K562 treated with DMSO at 1 percent for 24 hours (cell line): ENCODE data around the gene MEIOSIN. TPM values are rescaled to one million over a fixed set of nuclear protein-coding genes. Genes with fewer than 3 reads are reported as not detected.

ENCODE experiments used
- total RNA-seq: library from RNA; unstranded; fragments of 300-600 nt; gene quantifications from 2 replicates; pipeline ENCODE4 v1.2.3, GENCODE V29; 2022; ENCODE audit warnings: low read depth; ENCODE audit not compliant: insufficient read depth

The MEIOSIN gene
- total RNA-seq, result 1.7 and 2.8 TPM in 2 replicates

GRCh38 chr19:45733160-45733810 lies at the start of gene MEIOSIN:
TSS of gene MEIOSIN (plus strand) at chr19:45733439. CDS start at chr19:45735377, 1,938 bp downstream.

GRCh38 chr19:45691516-45692186 lies 41.6 kb upstream of the MEIOSIN start, which contains the start of gene SNRPD2:
TSS of gene SNRPD2 (minus strand) at chr19:45691953. CDS start at chr19:45691888, 65 bp downstream.

GRCh38 chr19:45692187-45693105 lies 40.8 kb upstream of the MEIOSIN start, which contains the start of gene QPCTL:
TSS of gene QPCTL (plus strand) at chr19:45692666. CDS start at chr19:45692704, 38 bp downstream.

DNA sequence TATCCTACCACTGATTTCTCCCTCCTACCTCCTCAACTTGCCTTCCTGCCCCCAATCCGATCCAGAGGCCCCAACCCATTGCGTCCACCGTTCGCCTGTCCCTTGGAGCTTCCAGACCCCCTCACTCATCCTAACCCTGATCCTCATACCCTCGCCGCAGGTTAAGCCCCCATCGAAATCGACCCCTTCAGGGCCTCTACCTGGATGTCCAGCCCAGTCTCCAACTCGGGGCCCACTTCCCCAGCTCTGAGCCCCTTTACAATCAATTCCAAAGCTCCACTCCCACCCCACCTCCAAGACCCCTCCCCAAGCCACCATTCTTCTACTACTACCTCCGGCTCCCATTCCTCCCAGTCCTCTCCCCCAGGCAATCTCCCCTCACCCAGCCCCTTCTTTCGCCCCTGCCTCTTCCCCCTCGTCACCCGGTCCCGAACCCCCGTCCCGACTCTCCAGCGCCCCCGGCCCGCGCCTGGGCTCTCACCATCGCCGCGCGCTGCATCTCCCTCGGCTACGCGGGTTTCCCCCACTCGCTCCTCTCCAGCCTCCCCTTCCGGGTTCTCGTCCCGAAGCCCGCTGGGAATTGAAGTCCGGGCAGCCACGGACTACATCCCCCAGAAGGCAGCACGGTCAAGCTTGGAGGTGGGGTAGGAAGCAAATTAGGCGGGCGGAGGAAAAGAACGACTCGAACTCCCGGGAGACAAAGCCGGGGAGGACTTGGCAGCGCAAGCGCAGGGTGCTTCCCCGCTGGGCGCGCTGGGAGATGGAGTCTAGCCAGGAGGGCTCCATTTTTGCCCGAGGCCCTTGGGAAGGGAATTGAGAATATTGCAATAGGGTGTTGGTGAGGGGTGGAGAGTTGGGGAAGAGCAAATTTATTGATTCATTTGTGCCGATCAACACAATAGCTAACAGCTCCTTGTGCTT lies 2.6 kb upstream of the MEIOSIN start, which contains the start of gene FBXO46:
Gene FBXO46 (minus strand): TSS at position 529 of the 921 bp plus-strand sequence. CDS start 17,401 bp downstream, outside the sequence.

DNA sequence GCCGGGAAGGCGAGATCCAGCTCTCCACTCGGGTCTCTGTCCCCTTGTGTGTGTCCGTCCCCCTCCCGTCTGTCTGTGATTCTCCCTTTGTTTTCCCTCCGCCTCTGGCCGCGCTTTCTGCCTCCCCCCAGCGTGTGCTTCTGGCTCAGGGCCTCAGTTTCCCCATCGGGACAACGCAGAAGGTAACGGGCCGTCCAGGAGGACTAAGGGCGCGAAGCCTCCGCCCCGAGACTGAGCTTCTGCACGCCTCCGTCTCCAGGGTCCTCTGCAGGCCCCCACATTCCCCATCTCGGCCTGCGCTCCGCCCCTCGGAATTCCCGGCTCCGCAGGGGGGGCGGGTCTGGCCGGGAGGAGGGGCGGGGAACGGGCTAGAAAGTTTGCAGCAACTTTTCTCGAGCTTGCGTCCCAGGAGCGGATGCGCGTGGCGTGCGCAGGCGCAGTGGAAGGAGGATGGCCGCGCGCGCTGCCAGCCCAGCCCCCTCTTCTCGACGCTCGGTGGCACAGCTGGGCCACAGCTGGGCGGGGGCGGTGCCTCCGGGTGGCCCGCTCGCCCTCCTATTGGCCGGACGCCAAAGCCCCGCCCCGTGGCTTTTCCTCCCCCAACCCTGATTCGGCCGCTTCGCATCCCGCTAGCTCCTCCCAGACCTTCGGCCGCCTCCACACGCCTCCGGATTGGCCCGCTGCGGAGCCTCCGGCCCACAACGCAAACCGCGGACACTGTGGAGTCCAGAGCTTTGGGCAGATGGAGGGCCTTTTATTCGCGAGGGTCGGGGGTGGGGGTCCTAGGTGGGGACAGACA lies 35.9 kb downstream of the MEIOSIN start, which contains the start of gene SIX5:
Gene SIX5 (minus strand): TSS at position 269 of the 799 bp plus-strand sequence. CDS start 408 bp downstream, outside the sequence.

DNA sequence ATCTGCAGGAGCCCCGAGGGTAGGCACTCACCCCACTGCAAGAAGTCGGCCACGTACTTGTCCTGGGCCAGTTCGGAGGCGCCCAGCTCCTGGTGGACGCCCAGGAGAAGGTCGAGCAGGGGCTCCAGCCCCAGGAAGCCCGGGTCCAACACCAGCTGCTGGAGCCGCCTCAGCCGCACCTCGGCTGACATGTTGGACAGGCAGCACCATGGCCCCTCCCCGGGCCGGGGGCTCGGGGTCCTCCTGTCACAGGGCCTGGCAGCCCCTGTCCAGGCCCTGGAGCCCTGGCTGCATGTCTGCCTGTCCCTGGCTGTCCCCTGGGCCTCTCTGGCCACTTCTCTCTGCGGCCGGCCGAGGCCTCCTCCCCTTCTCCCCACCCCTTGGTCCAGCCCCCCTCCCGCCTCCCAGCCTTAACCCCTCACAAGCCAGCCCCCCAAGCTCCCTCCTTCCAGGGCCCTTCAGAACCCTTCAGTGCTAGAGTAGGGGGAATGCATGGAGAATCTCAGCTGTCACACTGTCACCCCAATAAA lies 49.0 kb downstream of the MEIOSIN start, which contains the start of gene DMPK:
Gene DMPK (minus strand): TSS at position 329 of the 530 bp plus-strand sequence. CDS start 138 bp downstream, at position 191.

GRCh38 chr19:45792470-45793177 lies 59.4 kb downstream of the MEIOSIN start, which contains the start of gene DMWD:
TSS of gene DMWD (minus strand) at chr19:45792845. CDS start at chr19:45792756, 89 bp downstream.

Other genes with a start within 250 kb of the MEIOSIN start
- gene RTN2, start 236.4 kb upstream of the MEIOSIN start, total RNA-seq, result 99.4 and 105 TPM in 2 replicates
- gene PPM1N, start 235.0 kb upstream of the MEIOSIN start, total RNA-seq, result 12.0 and 14.6 TPM in 2 replicates
- 152 and 158 TPM in 2 replicates for gene VASP, start 226.0 kb upstream of the MEIOSIN start, total RNA-seq
- 13.6 and 13.7 TPM in 2 replicates for gene OPA3, start 148.6 kb upstream of the MEIOSIN start, total RNA-seq
- 0.08 TPM in 1 of 2 replicates, not detected in the other for gene GPR4, start 131.2 kb upstream of the MEIOSIN start, total RNA-seq
- gene EML2, start 94.0 kb upstream of the MEIOSIN start, total RNA-seq, result 68.5 and 79.4 TPM in 2 replicates
- 13.7 and 13.8 TPM in 2 replicates for gene GIPR, start 65.2 kb upstream of the MEIOSIN start, total RNA-seq
- 780 and 822 TPM in 2 replicates for gene SNRPD2, start 41.5 kb upstream of the MEIOSIN start, total RNA-seq
- gene QPCTL, start 40.8 kb upstream of the MEIOSIN start, total RNA-seq, result 23.3 and 25.2 TPM in 2 replicates
- 23.2 and 27.5 TPM in 2 replicates for gene FBXO46, start 2.5 kb upstream of the MEIOSIN start, total RNA-seq
- 32.2 and 42.2 TPM in 2 replicates for gene SIX5, start 35.8 kb downstream of the MEIOSIN start, total RNA-seq
- 66.7 and 71.9 TPM in 2 replicates for gene DMPK, start 49.1 kb downstream of the MEIOSIN start, total RNA-seq
- gene DMWD, start 59.4 kb downstream of the MEIOSIN start, total RNA-seq, result 48.1 and 53.1 TPM in 2 replicates
- 0.36 TPM in 1 of 2 replicates, not detected in the other for gene RSPH6A, start 81.9 kb downstream of the MEIOSIN start, total RNA-seq
- 87.3 and 96.3 TPM in 2 replicates for gene SYMPK, start 129.7 kb downstream of the MEIOSIN start, total RNA-seq
- 9.5 TPM in 2 replicates for gene FOXA3, start 130.9 kb downstream of the MEIOSIN start, total RNA-seq
- 80.4 and 83.3 TPM in 2 replicates for gene IRF2BP1, start 152.7 kb downstream of the MEIOSIN start, total RNA-seq
- 11.8 and 15.2 TPM in 2 replicates for gene MYPOP, start 169.2 kb downstream of the MEIOSIN start, total RNA-seq
- gene NANOS2, start 181.3 kb downstream of the MEIOSIN start, total RNA-seq, result not detected in 2 replicates
- gene NOVA2, start 240.4 kb downstream of the MEIOSIN start, total RNA-seq, result 0.05 TPM in 1 of 2 replicates, not detected in the other